HEK293 (cell line): ENCODE results near the gene SKOR1.

Source experiments
- CTCF ChIA-PET: fragments of 350-600 bp; formaldehyde crosslinking; extraction: SDS; loops from one replicate; lab custom pipeline; 2021; ENCODE audit warnings: antibody characterized with exemption; lab: Yijun Ruan, JAX
- POLR2A ChIA-PET: fragments of 300-600 bp; formaldehyde crosslinking; extraction: SDS; loops from one replicate; lab custom pipeline; 2020; ENCODE audit warnings: antibody characterized with exemption, inconsistent platforms; lab: Yijun Ruan, JAX
- H3K27ac ChIP-seq: fragments of 200-500 bp; sonication (Bioruptor generic); 2 replicates; pipeline ENCODE4 v1.5.1; 2014; ENCODE audit warnings: low read depth, low read length, control low read depth, inconsistent platforms; ENCODE audit errors: extremely low read depth
- H3K36me3 ChIP-seq, 2 experiments: fragments of 200-500 bp in 1 of 2; sonication (Bioruptor generic) in 1 of 2; 1 replicate in 1 of 2; 2 replicates in 1 of 2; pipeline ENCODE4 v1.5.1; 2014 to 2017; ENCODE audit warnings: inconsistent platforms in 2 of 2, low read length in 2 of 2; ENCODE audit not compliant: control insufficient read depth in 2 of 2, insufficient read depth in 1 of 2
- H3K4me1 ChIP-seq: fragments of 200-500 bp; sonication (Bioruptor generic); 2 replicates; pipeline ENCODE4 v1.5.1; 2014; ENCODE audit warnings: mild to moderate bottlenecking, low read length, inconsistent platforms; ENCODE audit not compliant: control insufficient read depth, insufficient read depth
- H3K4me3 ChIP-seq: 2 replicates; pipeline ENCODE4 v1.5.1; 2011; ENCODE audit warnings: low read depth, mild to moderate bottlenecking, control low read depth, low read length, moderate library complexity
- H3K9me3 ChIP-seq: fragments of 200-500 bp; sonication (Bioruptor generic); 2 replicates; pipeline ENCODE4 v1.5.1; 2014; ENCODE audit warnings: low read depth, low read length, inconsistent platforms; ENCODE audit not compliant: control insufficient read depth, insufficient read depth
- AEBP2 ChIP-seq: fragments of 450-650 bp; formaldehyde crosslinking; IDR thresholded peaks from 2 replicates; pipeline ENCODE4 v1.5.1; 2016; ENCODE audit warnings: missing biosample characterization, missing genetic modification characterization, borderline replicate concordance
- EGR2 ChIP-seq: fragments of 450-650 bp; formaldehyde crosslinking; IDR thresholded peaks from 2 replicates; pipeline ENCODE4 v1.5.1; 2016; ENCODE audit warnings: low read depth, missing biosample characterization, missing genetic modification characterization
- KLF17 ChIP-seq: fragments of 450-650 bp; formaldehyde crosslinking; IDR thresholded peaks from 2 replicates; pipeline ENCODE4 v1.5.1; 2016; ENCODE audit warnings: missing biosample characterization, missing genetic modification characterization
- MEIS1 ChIP-seq: sonication (generic); formaldehyde crosslinking; IDR thresholded peaks from 2 replicates; pipeline ENCODE4 v1.8.1; 2022; ENCODE audit warnings: missing genetic modification reagents, mild to moderate bottlenecking, borderline replicate concordance
- ZEB2 ChIP-seq: fragments of 450-650 bp; formaldehyde crosslinking; IDR thresholded peaks from 2 replicates; pipeline ENCODE4 v1.5.1; 2016; ENCODE audit warnings: missing biosample characterization, missing genetic modification characterization
- ZFHX2 ChIP-seq: fragments of 450-650 bp; formaldehyde crosslinking; conservative IDR thresholded peaks from 2 replicates; pipeline ENCODE4 v1.5.1; 2016; ENCODE audit warnings: missing biosample characterization, missing genetic modification characterization
- ZFP69B ChIP-seq: fragments of 450-650 bp; formaldehyde crosslinking; IDR thresholded peaks from 2 replicates; pipeline ENCODE4 v1.5.1; 2016; ENCODE audit warnings: missing biosample characterization, missing genetic modification characterization
- ZIC2 ChIP-seq: fragments of 450-650 bp; formaldehyde crosslinking; IDR thresholded peaks from 2 replicates; pipeline ENCODE4 v1.5.1; 2016; ENCODE audit warnings: missing biosample characterization, missing genetic modification characterization
- ZNF140 ChIP-seq: fragments of 450-650 bp; formaldehyde crosslinking; IDR thresholded peaks from 2 replicates; pipeline ENCODE4 v1.5.1; 2016; ENCODE audit warnings: missing biosample characterization, missing genetic modification characterization
- ZNF341 ChIP-seq: fragments of 450-650 bp; formaldehyde crosslinking; IDR thresholded peaks from 2 replicates; pipeline ENCODE4; 2016; ENCODE audit warnings: low read depth, missing biosample characterization, missing genetic modification characterization
- ZNF391 ChIP-seq: fragments of 450-650 bp; formaldehyde crosslinking; IDR thresholded peaks from 2 replicates; pipeline ENCODE4 v1.5.1; 2016; ENCODE audit warnings: low read depth, missing biosample characterization, missing genetic modification characterization, borderline replicate concordance
- ZNF549 ChIP-seq: fragments of 450-650 bp; IDR thresholded peaks from 2 replicates; pipeline ENCODE4 v1.5.1; 2018; ENCODE audit warnings: missing biosample characterization, missing genetic modification characterization, mild to moderate bottlenecking, inconsistent platforms, moderate library complexity
- ZNF600 ChIP-seq: fragments of 450-650 bp; formaldehyde crosslinking; IDR thresholded peaks from 2 replicates; pipeline ENCODE4 v1.5.1; 2016; ENCODE audit warnings: missing biosample characterization, missing genetic modification characterization
- ZNF704 ChIP-seq: fragments of 450-650 bp; formaldehyde crosslinking; IDR thresholded peaks from 2 replicates; pipeline ENCODE4 v1.5.1; 2016; ENCODE audit warnings: missing biosample characterization, missing genetic modification characterization
- ZNF791 ChIP-seq: fragments of 450-650 bp; formaldehyde crosslinking; IDR thresholded peaks from 2 replicates; pipeline ENCODE4 v1.5.1; 2016; ENCODE audit warnings: missing biosample characterization, missing genetic modification characterization

The SKOR1 gene

GRCh38 chr15:67801926-67802914 is 23.1 kb upstream of the SKOR1 start:
- no peaks in the 10 kb centered on the region for H3K4me1 ChIP-seq
- no peak overlapping the region for H3K4me3 ChIP-seq
- CTCF ChIA-PET: interaction anchor here (0.6 kb wide), 1 partner anchor 19 kb away, joined by 4 read pairs; no protein-coding TSS in a partner anchor
- no peaks in the 10 kb centered on the region for H3K36me3 ChIP-seq
- no peak for TF ChIP-seq ZFP69B (tag by site-specific recombination)
- TF ChIP-seq ZNF140 (tag by site-specific recombination): no peak
- peak; percentile 25; the same call in 1 of the 2 replicates for TF ChIP-seq EGR2 (tag by site-specific recombination)
- peak; percentile 27; the same call in 1 of the 2 replicates for TF ChIP-seq ZFHX2 (tag by site-specific recombination)
- no peak for TF ChIP-seq ZNF791
- POLR2A ChIA-PET: no interaction called here
- no peak overlapping the region for H3K27ac ChIP-seq
- no peaks in the 10 kb centered on the region for H3K9me3 ChIP-seq

GRCh38 chr15:67803299-67803698 is 22.0 kb upstream of the SKOR1 start:
- Histone ChIP-seq H3K4me3 (no peak overlapping the region), H3K4me1 (no peaks in the 10 kb centered on the region), H3K9me3 (no peaks in the 10 kb centered on the region), H3K36me3 (no peaks in the 10 kb centered on the region), H3K27ac (no peak overlapping the region)
- ChIA-PET POLR2A (no interaction called here), CTCF (no interaction called here)
- TF ChIP-seq AEBP2 (tag by site-specific recombination) (no peak), ZNF704 (tag by site-specific recombination) (no peak), ZEB2 (tag by site-specific recombination) (no peak), ZNF391 (tag by site-specific recombination) (no peak)

- Histone ChIP-seq H3K27ac (no peak overlapping the region), H3K36me3 (no peaks in the 10 kb centered on the region), H3K4me3 (no peak overlapping the region), H3K9me3 (no peaks in the 10 kb centered on the region), H3K4me1 (no peaks in the 10 kb centered on the region)
- TF ChIP-seq KLF17 (tag by site-specific recombination): peak; percentile 91
- TF ChIP-seq ZNF600 (tag by site-specific recombination): peak; percentile 88
- peak; percentile 26; the same call in 1 of the 2 replicates for TF ChIP-seq ZNF341 (tag by site-specific recombination)
- peak; percentile 69; the same call in 1 of the 2 replicates for TF ChIP-seq ZNF140 (tag by site-specific recombination)
- TF ChIP-seq MEIS1 (CRISPR knock-in tag): no peak
- TF ChIP-seq ZNF549 (tag by site-specific recombination): no peak
- TF ChIP-seq ZIC2: peak; percentile 72
- CTCF ChIA-PET: no interaction called here
- POLR2A ChIA-PET: no interaction called here
Observed at GRCh38 chr15:67803996-67804843, 21.1 kb upstream of the SKOR1 start.
